OCI-LY7 (cell line): Measurements from ENCODE around the gene RNF214.

Source experiments
- EZH2phosphoT487 ChIP-seq: fragments of 200-600 bp; sonication (generic); IDR thresholded peaks from 2 replicates; pipeline ENCODE4 v1.6.1; 2018; ENCODE audit warnings: low read depth, borderline replicate concordance, mild to moderate bottlenecking, mixed run types, antibody characterized with exemption, low read length, moderate library complexity, mixed read lengths
- TF ChIP-seq, protein P1 (sequence below): fragments of 200-600 bp; sonication (generic); conservative IDR thresholded peaks from 2 replicates; pipeline ENCODE4 v1.5.1; 2014; ENCODE audit warnings: mild to moderate bottlenecking, antibody characterized with exemption, low read length, moderate library complexity, mixed read lengths

DNA sequence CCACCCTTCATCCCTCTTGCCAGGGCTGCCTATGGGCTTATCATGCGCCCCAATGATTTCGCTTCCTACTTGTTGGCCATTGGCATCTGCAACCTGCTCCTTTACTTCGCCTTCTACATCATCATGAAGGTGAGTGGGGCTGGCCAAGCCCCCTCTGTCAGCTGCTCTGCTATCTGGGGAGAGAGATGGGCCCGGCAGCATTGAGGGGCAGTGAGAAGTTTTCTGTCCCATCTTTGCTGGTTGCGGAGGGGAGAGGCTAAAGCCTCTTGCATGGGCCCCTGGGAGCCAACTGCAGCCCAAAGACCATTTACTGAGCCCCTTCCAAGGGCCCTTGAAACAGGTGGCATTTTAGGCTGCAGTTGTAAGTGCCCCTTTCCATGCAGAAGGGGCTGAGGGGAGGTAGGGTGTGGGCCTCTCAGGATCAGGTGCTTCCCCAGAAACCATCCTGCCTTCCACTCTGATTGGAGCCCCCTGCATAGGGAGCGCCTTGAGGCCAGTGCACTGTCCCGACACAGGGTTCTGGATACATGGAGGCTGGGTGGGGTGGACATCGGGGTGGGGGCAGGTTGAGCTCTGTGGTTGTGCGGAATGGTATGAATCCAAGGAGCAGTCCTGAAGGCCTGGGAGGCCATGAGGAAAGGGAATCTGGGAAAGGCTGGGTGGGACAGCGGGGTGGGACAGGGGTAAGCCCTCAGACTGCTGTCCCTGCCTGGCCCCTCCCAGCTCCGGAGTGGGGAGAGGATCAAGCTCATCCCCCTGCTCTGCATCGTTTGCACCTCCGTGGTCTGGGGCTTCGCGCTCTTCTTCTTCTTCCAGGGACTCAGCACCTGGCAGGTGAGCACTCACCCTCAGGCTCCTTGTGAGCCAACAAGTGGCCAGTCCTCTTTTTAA lies 39.1 kb upstream of the RNF214 start:
- TF ChIP-seq, protein P1, sequence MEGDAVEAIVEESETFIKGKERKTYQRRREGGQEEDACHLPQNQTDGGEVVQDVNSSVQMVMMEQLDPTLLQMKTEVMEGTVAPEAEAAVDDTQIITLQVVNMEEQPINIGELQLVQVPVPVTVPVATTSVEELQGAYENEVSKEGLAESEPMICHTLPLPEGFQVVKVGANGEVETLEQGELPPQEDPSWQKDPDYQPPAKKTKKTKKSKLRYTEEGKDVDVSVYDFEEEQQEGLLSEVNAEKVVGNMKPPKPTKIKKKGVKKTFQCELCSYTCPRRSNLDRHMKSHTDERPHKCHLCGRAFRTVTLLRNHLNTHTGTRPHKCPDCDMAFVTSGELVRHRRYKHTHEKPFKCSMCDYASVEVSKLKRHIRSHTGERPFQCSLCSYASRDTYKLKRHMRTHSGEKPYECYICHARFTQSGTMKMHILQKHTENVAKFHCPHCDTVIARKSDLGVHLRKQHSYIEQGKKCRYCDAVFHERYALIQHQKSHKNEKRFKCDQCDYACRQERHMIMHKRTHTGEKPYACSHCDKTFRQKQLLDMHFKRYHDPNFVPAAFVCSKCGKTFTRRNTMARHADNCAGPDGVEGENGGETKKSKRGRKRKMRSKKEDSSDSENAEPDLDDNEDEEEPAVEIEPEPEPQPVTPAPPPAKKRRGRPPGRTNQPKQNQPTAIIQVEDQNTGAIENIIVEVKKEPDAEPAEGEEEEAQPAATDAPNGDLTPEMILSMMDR = no peak
- no peak for TF ChIP-seq EZH2phosphoT487
